SK-N-SH (cell line): ENCODE results near the gene SLC39A7. TPM values are rescaled to one million over a fixed set of nuclear protein-coding genes. Genes with fewer than 3 reads are reported as not detected.

Source experiments
- CTCF ChIA-PET: fragments of 300-600, 350-600 bp; formaldehyde crosslinking; extraction: SDS; loops from one replicate; lab custom pipeline; 2021; lab: Yijun Ruan, JAX
- POLR2A ChIA-PET: fragments of 350-600 bp; sonication (Branson Sonifier 250); formaldehyde crosslinking; extraction: SDS; loops from one replicate; lab custom pipeline; 2020; ENCODE audit warnings: antibody characterized with exemption, inconsistent platforms; lab: Yijun Ruan, JAX
- DNase-seq: peaks from one replicate; pipeline ENCODE4 v3.0.0; 2012
- H2AFZ ChIP-seq: fragments of 200-600 bp; sonication (generic); 2 replicates; pipeline ENCODE4 v1.8.1; 2016; ENCODE audit warnings: antibody characterized with exemption, mild to moderate bottlenecking, low read depth
- H3F3A ChIP-seq: fragments of 200-600 bp; sonication (generic); replicated peaks from 2 replicates; pipeline ENCODE3; 2016; ENCODE audit warnings: antibody characterized with exemption, mild to moderate bottlenecking; ENCODE audit not compliant: insufficient read depth
- H3K27ac ChIP-seq, 2 experiments: fragments of 200-500 bp in 1 of 2; fragments of 200-600 bp in 1 of 2; sonication (Bioruptor generic) in 1 of 2; sonication (generic), shearing (Covaris generic) in 1 of 2; 2 replicates each; pipeline versions ENCODE4 v1.5.1 to v1.6.1; 2014 to 2016; ENCODE audit warnings: low read depth in 2 of 2, inconsistent platforms in 1 of 2, low read length in 1 of 2, mild to moderate bottlenecking in 1 of 2, mixed read lengths in 1 of 2
- H3K27me3 ChIP-seq: fragments of 200-600 bp; sonication (generic), shearing (Covaris generic); 2 replicates; pipeline ENCODE4 v1.6.1; 2016; ENCODE audit warnings: mixed run types; ENCODE audit not compliant: insufficient read depth
- H3K36me3 ChIP-seq, 2 experiments: fragments of 200-500 bp in 1 of 2; fragments of 200-600 bp in 1 of 2; sonication (Bioruptor generic) in 1 of 2; sonication (generic) in 1 of 2; replicated peaks in 1 of 2; 2 replicates each; pipeline versions ENCODE3 to v1.5.1; 2014 to 2016; ENCODE audit warnings: low read length in 1 of 2, mild to moderate bottlenecking in 1 of 2; ENCODE audit not compliant: insufficient read depth in 2 of 2, control insufficient read depth in 1 of 2
- H3K4me1 ChIP-seq, 2 experiments: fragments of 200-500 bp in 1 of 2; fragments of 200-600 bp in 1 of 2; sonication (Bioruptor generic) in 1 of 2; sonication (generic), shearing (Covaris generic) in 1 of 2; 2 replicates each; pipeline versions ENCODE4 v1.5.1 to v1.6.1; 2014 to 2016; ENCODE audit warnings: low read depth in 1 of 2, low read length in 1 of 2, mixed run types in 1 of 2; ENCODE audit not compliant: insufficient read depth in 2 of 2, control insufficient read depth in 1 of 2
- H3K4me2 ChIP-seq: fragments of 200-600 bp; sonication (generic), shearing (Covaris generic); 2 replicates; pipeline ENCODE4 v1.6.1; 2017; ENCODE audit warnings: mixed run types
- H3K4me3 ChIP-seq, 2 experiments: fragments of 200-500 bp in 1 of 2; fragments of 200-600 bp in 1 of 2; sonication (Bioruptor generic) in 1 of 2; sonication (generic), shearing (Covaris generic) in 1 of 2; 2 replicates each; pipeline versions ENCODE4 v1.5.1 to v1.8.1; 2014 to 2016; ENCODE audit warnings: low read depth in 2 of 2, inconsistent platforms in 1 of 2, low read length in 1 of 2, mild to moderate bottlenecking in 1 of 2, mixed read lengths in 1 of 2, moderate library complexity in 1 of 2
- H3K79me2 ChIP-seq: fragments of 200-600 bp; sonication (generic); 2 replicates; pipeline ENCODE4 v1.8.1; 2017; ENCODE audit warnings: mild to moderate bottlenecking; ENCODE audit not compliant: insufficient read depth
- H3K9ac ChIP-seq: fragments of 200-600 bp; sonication (generic); 2 replicates; pipeline ENCODE4 v1.6.1; 2017; ENCODE audit warnings: mixed run types
- H3K9me2 ChIP-seq: fragments of 200-600 bp; sonication (generic); 2 replicates; pipeline ENCODE4 v1.6.1; 2017; ENCODE audit warnings: mixed run types
- H3K9me3 ChIP-seq: fragments of 200-600 bp; sonication (generic); 2 replicates; pipeline ENCODE4 v1.6.1; 2017; ENCODE audit warnings: mixed run types, mild to moderate bottlenecking, moderate library complexity
- H4K20me1 ChIP-seq: fragments of 200-600 bp; sonication (generic); 2 replicates; pipeline ENCODE4 v1.6.1; 2017; ENCODE audit warnings: mild to moderate bottlenecking, mixed run types; ENCODE audit not compliant: insufficient read depth
- EP300 ChIP-seq, 2 experiments: IDR thresholded peaks; 2 replicates each; pipeline versions ENCODE4 v1.4.0 to v1.6.1; 2012; ENCODE audit warnings: borderline replicate concordance in 1 of 2, low read depth in 1 of 2, low read length in 1 of 2
- EZH2phosphoT487 ChIP-seq: fragments of 200-600 bp; sonication (generic); IDR thresholded peaks from 2 replicates; pipeline ENCODE4 v1.6.1; 2017; ENCODE audit warnings: low read depth, mixed run types, mild to moderate bottlenecking, antibody characterized with exemption, moderate library complexity, borderline replicate concordance
- FOSL2 ChIP-seq: IDR thresholded peaks from 2 replicates; pipeline ENCODE4 v1.4.0; 2012; ENCODE audit warnings: low read depth, mild to moderate bottlenecking, moderate library complexity, borderline replicate concordance
- FOXJ3 ChIP-seq: sonication (generic); formaldehyde crosslinking; IDR thresholded peaks from 2 replicates; pipeline ENCODE4 v1.5.1; 2020; ENCODE audit warnings: mild to moderate bottlenecking, missing genetic modification reagents
- JUND ChIP-seq: IDR thresholded peaks from 2 replicates; pipeline ENCODE4 v1.4.0; 2012
- MEF2A ChIP-seq: IDR thresholded peaks from 2 replicates; pipeline ENCODE4 v1.4.0; 2012; ENCODE audit warnings: low read depth, borderline replicate concordance
- NRF1 ChIP-seq: IDR thresholded peaks from 2 replicates; pipeline ENCODE4 v1.6.1; 2012; ENCODE audit warnings: low read depth, mild to moderate bottlenecking, low read length
- PBX3 ChIP-seq: IDR thresholded peaks from 2 replicates; pipeline ENCODE4; 2012
- RFX5 ChIP-seq: IDR thresholded peaks from 2 replicates; pipeline ENCODE4 v1.6.1; 2012; ENCODE audit warnings: mild to moderate bottlenecking, improper control_type of control experiment, low read length
- RXRA ChIP-seq: IDR thresholded peaks from 2 replicates; pipeline ENCODE4 v1.4.0; 2012; ENCODE audit warnings: low read depth, mild to moderate bottlenecking, borderline replicate concordance
- SIN3A ChIP-seq: IDR thresholded peaks from 2 replicates; pipeline ENCODE4 v1.6.1; 2012; ENCODE audit warnings: low read depth, mild to moderate bottlenecking, low read length, moderate library complexity, borderline replicate concordance
- TAF1 ChIP-seq: IDR thresholded peaks from 2 replicates; pipeline ENCODE4 v1.6.1; 2012; ENCODE audit warnings: low read depth, mild to moderate bottlenecking, low read length, moderate library complexity, borderline replicate concordance
- TCF12 ChIP-seq: IDR thresholded peaks from 2 replicates; pipeline ENCODE4 v1.4.0; 2012
- WGBS: methylation state at CpG from one replicate; pipeline ENCODE4 v1.1.6; 2017; ENCODE audit warnings: low lambda C conversion rate; 5-methylcytosine and 5-hydroxymethylcytosine counted together
- polyA plus RNA-seq, 3 experiments: library from polyadenylated mRNA; depleted of rRNA; stranded (reverse); fragments of >200 nt; gene quantifications; 2 replicates each; pipeline ENCODE4 v1.2.3, GENCODE V29; 2012
- small RNA-seq, 7 experiments: library from RNA; depleted of rRNA; stranded (forward); fragments of <200 nt; gene quantifications; one replicate each; pipeline ENCODE3, GENCODE V24; 2012
- TF ChIP-seq, protein P1 (sequence below): IDR thresholded peaks from 2 replicates; pipeline ENCODE4 v1.4.0; 2012; ENCODE audit warnings: low read depth

SLC39A7 gene
- polyA plus RNA-seq, 1 of the 3 experiments (the other 2 are of a cell fraction) = 129 TPM

DNA sequence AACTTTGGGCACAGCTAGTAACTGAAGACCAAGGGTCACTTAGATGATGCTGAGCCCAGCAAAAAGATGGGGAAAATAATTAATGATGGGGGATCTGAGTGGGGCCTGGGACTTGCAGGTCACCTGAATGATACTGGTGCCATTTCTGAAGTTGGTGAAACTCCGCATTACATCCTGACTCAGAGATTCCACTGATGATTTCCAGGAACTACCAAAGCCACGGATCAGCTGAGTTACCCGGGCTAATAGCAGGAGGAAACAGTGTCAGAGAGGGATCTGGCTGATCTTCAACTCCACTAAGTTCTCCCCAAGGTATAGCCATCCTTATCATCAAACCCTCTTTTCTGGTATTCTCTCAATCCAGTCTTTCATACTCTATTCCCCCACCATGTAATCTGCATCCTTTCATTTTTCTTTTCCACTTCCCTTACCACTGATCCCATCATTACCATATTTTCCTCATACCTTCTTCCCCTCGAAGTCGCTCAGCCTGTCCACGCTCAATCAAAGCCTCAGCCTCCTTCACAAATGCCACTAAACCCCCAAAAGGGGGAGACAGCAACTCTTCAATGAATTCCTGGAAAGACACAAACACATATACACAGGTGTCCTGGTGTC, 50.8 kb downstream of the SLC39A7 start:
- H3K9me2 ChIP-seq = no peaks in the 10 kb centered on the region
- no peak overlapping the region for H3K4me2 ChIP-seq
- H3K27me3 ChIP-seq = no peaks in the 10 kb centered on the region
- DNase-seq = no peak
- WGBS = 70% methylated on average over 6 of the region's 6 CpGs
- H3K36me3 ChIP-seq = peaks cover 6 to 18% of the 10 kb centered on the region in 2 experiments
- no peaks in the 10 kb centered on the region for H4K20me1 ChIP-seq
- H3K79me2 ChIP-seq = peaks cover 10% of the 10 kb centered on the region; the same call in 1 of the 2 replicates
- peaks cover 21 to 30% of the 10 kb centered on the region in 2 experiments for H3K4me1 ChIP-seq
- ChIA-PET CTCF (interaction anchor here (0.8 to 7.3 kb wide), 5 partner anchors 11 to 280 kb away, joined by 3 to 96 read pairs (median 5); no protein-coding TSS in a partner anchor), POLR2A (no interaction called here)
- peaks cover 41% of the 10 kb centered on the region for H3F3A ChIP-seq
- H2AFZ ChIP-seq = no peak overlapping the region
- no peak overlapping the region for H3K9ac ChIP-seq
- no peak overlapping the region for H3K4me3 ChIP-seq
- H3K9me3 ChIP-seq = no peaks in the 10 kb centered on the region
- H3K27ac ChIP-seq = peak overlapping the region in 1 of 2 experiments; percentile 96; a peak in 2 of 4 replicates
- TF ChIP-seq RFX5 (no peak), PBX3 (no peak), TCF12 (no peak), NRF1 (no peak), EZH2phosphoT487 (no peak), TAF1 (no peak), EP300 (IDR thresholded peaks at IDR 0.05; ENCODE audit: borderline replicate concordance in 1 of 2, low read depth in 1 of 2, low read length in 1 of 2) (no peak)
- TF ChIP-seq, protein P1, sequence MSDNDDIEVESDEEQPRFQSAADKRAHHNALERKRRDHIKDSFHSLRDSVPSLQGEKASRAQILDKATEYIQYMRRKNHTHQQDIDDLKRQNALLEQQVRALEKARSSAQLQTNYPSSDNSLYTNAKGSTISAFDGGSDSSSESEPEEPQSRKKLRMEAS = no peak

GRCh38 chr6:33252759-33253158, 52.1 kb downstream of the SLC39A7 start:
- peak; percentile 70 for TF ChIP-seq PBX3
- TF ChIP-seq RXRA = 0 out of 2 replicates have a peak, but pooled peaks have one; percentile 11
- 0 out of 2 replicates have a peak, but pooled peaks have one; percentile 8 for TF ChIP-seq JUND
- TF ChIP-seq FOSL2 = peak; percentile 19; the same call in 1 of the 2 replicates
- TF ChIP-seq FOXJ3 (CRISPR knock-in tag) = no peak
- no peak for TF ChIP-seq SIN3A
- TF ChIP-seq MEF2A = peak; percentile 27; the same call in 1 of the 2 replicates
- TF ChIP-seq, all 33 proteins: peak for 5
- no peak overlapping the region for H3K4me3 ChIP-seq
- no peak for DNase-seq
- H3K4me2 ChIP-seq = no peak overlapping the region
- peak overlapping the region; percentile 12 to 96; a peak in 3 of 4 replicates for H3K27ac ChIP-seq
- H3K36me3 ChIP-seq = peaks cover 6 to 25% of the 10 kb centered on the region in 2 experiments
- peaks cover 41% of the 10 kb centered on the region for H3F3A ChIP-seq
- no peak overlapping the region for H2AFZ ChIP-seq
- peaks cover 10% of the 10 kb centered on the region; the same call in 1 of the 2 replicates for H3K79me2 ChIP-seq
- H3K9me3 ChIP-seq = no peaks in the 10 kb centered on the region
- no peaks in the 10 kb centered on the region for H3K9me2 ChIP-seq
- H3K27me3 ChIP-seq = no peaks in the 10 kb centered on the region
- peaks cover 21 to 30% of the 10 kb centered on the region in 2 experiments for H3K4me1 ChIP-seq
- H4K20me1 ChIP-seq = no peaks in the 10 kb centered on the region
- H3K9ac ChIP-seq = no peak overlapping the region; the same call in 1 of the 2 replicates
- ChIA-PET CTCF (no interaction called here), POLR2A (no interaction called here)

Small RNA genes within 50 kb of the gene (small RNA-seq; reads per million reads assigned to genes)
- gene MIR219A1 (0.98 to 49.9 (median 6.0) reads per million in 7 experiments), gene RNY4P10 (0 to 1.6 (median 0) reads per million in 7 experiments)

Other genes with a start within 250 kb of the SLC39A7 start
- 1.2 and 1.5 TPM in 2 replicates for gene HLA-DMA, start 247.8 kb upstream of the SLC39A7 start, polyA plus RNA-seq (2012; rRNA removed)
- gene BRD2, start 232.3 kb upstream of the SLC39A7 start, polyA plus RNA-seq (2012; rRNA removed) = 104 and 116 TPM in 2 replicates
- gene HLA-DOA, start 191.3 kb upstream of the SLC39A7 start, polyA plus RNA-seq (2012; rRNA removed) = not detected in 2 replicates
- 1.6 and 1.9 TPM in 2 replicates for gene HLA-DPA1, start 127.2 kb upstream of the SLC39A7 start, polyA plus RNA-seq (2012; rRNA removed)
- 1.0 and 2.0 TPM in 2 replicates for gene HLA-DPB1, start 124.9 kb upstream of the SLC39A7 start, polyA plus RNA-seq (2012; rRNA removed)
- 0.99 and 1.1 TPM in 2 replicates for gene COL11A2, start 8.4 kb upstream of the SLC39A7 start, polyA plus RNA-seq (2012; rRNA removed)
- 45.8 and 61.0 TPM in 2 replicates for gene RXRB, start 202 bp upstream of the SLC39A7 start, polyA plus RNA-seq (2012; rRNA removed)
- 33.5 and 37.5 TPM in 2 replicates for gene HSD17B8, start 3.8 kb downstream of the SLC39A7 start, polyA plus RNA-seq (2012; rRNA removed)
- 55.1 and 61.3 TPM in 2 replicates for gene RING1, start 7.6 kb downstream of the SLC39A7 start, polyA plus RNA-seq (2012; rRNA removed)
- 74.0 and 90.7 TPM in 2 replicates for gene VPS52, start 71.0 kb downstream of the SLC39A7 start, polyA plus RNA-seq (2012; rRNA removed)
- 12,112 and 13,423 TPM in 2 replicates for gene RPS18, start 71.2 kb downstream of the SLC39A7 start, polyA plus RNA-seq (2012; rRNA removed)
- gene B3GALT4, start 76.3 kb downstream of the SLC39A7 start, polyA plus RNA-seq (2012; rRNA removed) = 0.55 and 0.56 TPM in 2 replicates
- gene WDR46, start 88.4 kb downstream of the SLC39A7 start, polyA plus RNA-seq (2012; rRNA removed) = 153 and 172 TPM in 2 replicates
- gene PFDN6, start 88.7 kb downstream of the SLC39A7 start, polyA plus RNA-seq (2012; rRNA removed) = 182 and 213 TPM in 2 replicates
- 59.4 and 71.2 TPM in 2 replicates for gene RGL2, start 98.1 kb downstream of the SLC39A7 start, polyA plus RNA-seq (2012; rRNA removed)
- gene TAPBP, start 113.2 kb downstream of the SLC39A7 start, polyA plus RNA-seq (2012; rRNA removed) = 27.9 and 44.5 TPM in 2 replicates
- 19.5 and 22.2 TPM in 2 replicates for gene ZBTB22, start 116.9 kb downstream of the SLC39A7 start, polyA plus RNA-seq (2012; rRNA removed)
- gene DAXX, start 122.1 kb downstream of the SLC39A7 start, polyA plus RNA-seq (2012; rRNA removed) = 46.9 and 51.4 TPM in 2 replicates
- gene KIFC1, start 191.0 kb downstream of the SLC39A7 start, polyA plus RNA-seq (2012; rRNA removed) = 29.6 and 35.9 TPM in 2 replicates
- 48.7 and 59.0 TPM in 2 replicates for gene PHF1, start 210.1 kb downstream of the SLC39A7 start, polyA plus RNA-seq (2012; rRNA removed)
- 349 and 444 TPM in 2 replicates for gene CUTA, start 217.2 kb downstream of the SLC39A7 start, polyA plus RNA-seq (2012; rRNA removed)
- gene SYNGAP1, start 219.2 kb downstream of the SLC39A7 start, polyA plus RNA-seq (2012; rRNA removed) = 5.9 and 8.8 TPM in 2 replicates